ENCODE data around the gene TICAM2. TPM values are rescaled to one million over a fixed set of nuclear protein-coding genes. Genes with fewer than 3 reads are reported as not detected.

Gene TICAM2
- total and polyA plus RNA-seq, 8 donors, result 1.4 to 9.9 (median 2.4) TPM; not detected in 3

DNA sequence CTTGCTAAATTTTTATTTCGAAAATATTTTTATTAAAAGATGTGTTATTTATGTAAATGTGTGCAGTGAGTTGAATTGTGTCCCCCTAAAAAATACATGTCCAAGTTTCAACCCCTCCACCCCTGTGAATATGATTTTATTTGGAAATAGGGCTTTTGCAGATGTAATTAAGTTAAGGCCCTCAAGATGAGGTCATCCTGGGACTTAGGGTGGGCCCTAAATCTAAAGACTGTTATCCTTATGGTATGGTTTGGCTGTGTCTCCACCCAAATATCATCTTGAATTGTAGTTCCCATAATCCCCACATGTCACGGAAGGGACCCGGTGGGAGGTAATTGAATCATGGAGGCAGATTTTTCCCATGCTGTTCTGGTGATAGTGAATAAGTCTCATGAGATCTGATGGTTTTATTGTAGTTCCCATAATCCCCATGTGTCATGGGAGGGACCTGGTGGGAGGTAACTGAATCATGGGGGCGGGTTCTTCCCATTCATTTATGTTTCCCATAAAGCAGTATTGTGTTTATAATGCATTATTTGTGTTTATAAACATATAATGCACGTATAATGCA, 25.1 kb upstream of the TICAM2 start:
- 73 to 95% (median 84%) methylated on average over 5 of the region's 5 CpGs for WGBS, 5 donors
- Histone ChIP-seq H3K4me1 (peaks cover 21 to 38% (median 30%) of the 10 kb centered on the region in 4 donors), H3K27ac (no peak overlapping the region), H3K4me3 (no peak overlapping the region), H3K27me3 (no peaks in the 10 kb centered on the region), H3K9me3 (no peaks in the 10 kb centered on the region), H3K36me3 (peaks cover 0 to 1% (median 0%) of the 10 kb centered on the region in 4 donors)
- intact Hi-C loops (cut with DNase I; ENCODE audit: low total_unique reads), result no loop called here
- DNase-seq, result no peak
- TF ChIP-seq CTCF (IDR thresholded peaks at IDR 0.05) (no peak), POLR2A (IDR thresholded peaks at IDR 0.05) (no peak), POLR2AphosphoS5 (IDR thresholded peaks at IDR 0.05) (no peak), EP300 (IDR thresholded peaks at IDR 0.05) (no peak)

GRCh38 chr5:115626445-115626823, 24.2 kb upstream of the TICAM2 start:
- TF ChIP-seq POLR2AphosphoS5 (IDR thresholded peaks at IDR 0.05), result no peak
- H3K9me3 ChIP-seq, result no peaks in the 10 kb centered on the region
- no peak for DNase-seq
- H3K27ac ChIP-seq, result peak overlapping the region; percentile 87 to 98 (median 97)
- WGBS, 5 donors, result 0 to 1% (median 1%) methylated on average over 9 of the region's 9 CpGs
- H3K4me1 ChIP-seq, result peaks cover 27 to 47% (median 38%) of the 10 kb centered on the region in 4 donors
- H3K4me3 ChIP-seq, result peak overlapping the region; percentile 61 to 94 (median 84)
- intact Hi-C loops (cut with DNase I; ENCODE audit: low total_unique reads), result no loop called here
- no peaks in the 10 kb centered on the region for H3K27me3 ChIP-seq
- peaks cover 0 to 3% (median 0%) of the 10 kb centered on the region in 4 donors for H3K36me3 ChIP-seq

GRCh38 chr5:115625579-115626444, 23.5 kb upstream of the TICAM2 start, which contains the start of gene TMED7:
Gene TMED7, minus strand, starts transcription at chr5:115626036. Its CDS starts 244 bp downstream, at chr5:115625792.
- H3K36me3 ChIP-seq, result peaks cover 0 to 3% (median 0%) of the 10 kb centered on the region in 4 donors
- no peaks in the 10 kb centered on the region for H3K9me3 ChIP-seq
- peak within 1 kb of the TSS; percentile 91 to 98 (median 97) for H3K27ac ChIP-seq
- TF ChIP-seq EP300 (IDR thresholded peaks at IDR 0.05) (no peak), POLR2A (IDR thresholded peaks at IDR 0.05) (peak in 2 of 4 donors; percentile 90), CTCF (IDR thresholded peaks at IDR 0.05) (peak in 2 of 7 experiments; percentile 32 to 44), POLR2AphosphoS5 (IDR thresholded peaks at IDR 0.05) (peak; percentile 88 to 95 (median 92))
- intact Hi-C loops (cut with DNase I; ENCODE audit: low total_unique reads), result no loop called here
- H3K27me3 ChIP-seq, result no peaks in the 10 kb centered on the region
- WGBS, 5 donors, result 0 to 1% (median 0%) methylated on average over 55 to 77 of the region's 77 CpGs
- peaks cover 27 to 53% (median 41%) of the 10 kb centered on the region in 4 donors for H3K4me1 ChIP-seq
- peak within 1 kb of the TSS; percentile 61 to 94 (median 84) for H3K4me3 ChIP-seq
- DNase-seq, result peak; percentile 100

DNA sequence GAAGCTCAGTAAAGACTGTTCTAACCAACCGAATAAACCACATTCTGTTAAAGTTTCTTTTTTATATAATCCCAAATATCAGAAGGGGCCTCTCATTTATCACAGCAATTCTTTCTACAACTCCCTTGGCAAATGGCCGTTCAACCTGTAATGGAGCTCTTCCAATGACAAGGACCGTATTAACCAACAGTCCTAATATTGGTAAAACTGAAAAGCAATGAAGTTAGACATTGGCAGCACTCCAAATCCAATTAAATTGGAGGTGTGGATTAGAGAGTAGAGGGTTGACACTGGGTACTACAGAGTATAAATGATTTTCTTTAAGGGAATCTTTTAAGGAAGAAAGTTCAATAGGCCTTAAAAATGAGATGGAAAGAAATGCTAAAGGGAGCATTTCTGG, 22.7 kb upstream of the TICAM2 start:
- H3K27ac ChIP-seq, result peak overlapping the region in 4 of 5 donors; percentile 91 to 98 (median 97)
- 7 to 22% (median 21%) methylated on average over 3 of the region's 3 CpGs for WGBS, 5 donors
- DNase-seq, result peak in 1 of 2 donors; percentile 30
- peak overlapping the region; percentile 61 to 94 (median 84) for H3K4me3 ChIP-seq
- H3K36me3 ChIP-seq, result peaks cover 0 to 9% (median 5%) of the 10 kb centered on the region in 4 donors
- H3K9me3 ChIP-seq, result no peaks in the 10 kb centered on the region
- no peaks in the 10 kb centered on the region for H3K27me3 ChIP-seq
- no peak for TF ChIP-seq CTCF (IDR thresholded peaks at IDR 0.05)
- no peak for TF ChIP-seq POLR2AphosphoS5 (IDR thresholded peaks at IDR 0.05)
- TF ChIP-seq EP300 (IDR thresholded peaks at IDR 0.05), result no peak
- TF ChIP-seq POLR2A (IDR thresholded peaks at IDR 0.05), result no peak
- intact Hi-C loops (cut with DNase I; ENCODE audit: low total_unique reads), result no loop called here
- peaks cover 27 to 54% (median 42%) of the 10 kb centered on the region in 4 donors for H3K4me1 ChIP-seq

Data from stomach (tissue), 9 donors.